ENCODE measurements around the gene PTGER3.

DNA sequence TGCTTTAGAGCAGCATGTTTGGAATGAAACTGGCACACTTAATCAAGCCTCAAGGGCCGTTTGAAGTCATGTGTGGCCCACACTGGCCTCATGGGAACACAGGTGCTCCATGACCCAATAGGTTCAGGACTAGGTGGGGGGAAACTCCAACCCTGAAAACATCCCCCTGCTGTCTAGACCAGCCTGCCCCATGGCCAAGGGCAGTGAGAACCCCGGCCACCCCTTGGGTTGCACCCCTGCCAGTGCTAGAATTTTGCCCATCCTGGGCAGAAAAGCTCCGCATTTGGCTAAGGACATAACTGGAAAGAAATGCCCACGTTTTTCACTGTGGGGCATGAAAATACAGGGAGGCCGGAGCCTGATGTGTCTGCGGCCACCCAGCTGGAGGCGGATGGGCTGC, 6.1 kb upstream of the PTGER3 start:
- TF ChIP-seq POLR2A (IDR thresholded peaks at IDR 0.05; ENCODE audit: low read length) (no peak), GATA1 (IDR thresholded peaks at IDR 0.05; ENCODE audit: low read depth, low read length) (no peak)

Measured in erythroblast (primary cell).